ENCODE measurements around the gene SELENOO.

Gene SELENOO

GRCh38 chr22:50253046-50253915 is 52.5 kb downstream of the SELENOO start:
- TF ChIP-seq CTCF (IDR thresholded peaks at IDR 0.05; ENCODE audit: extremely low read depth, insufficient read depth, missing control alignments): no peak
- DNase-seq (ENCODE audit: low spot score): no peak
- in situ Hi-C loops (cut with MboI; ENCODE audit: low pct_unique_long_range_greater_than_20kb, low sequenced_read_pairs, unreplicated experiment): loop anchor here (10.0 kb wide), 1 partner anchor 242 kb away; no protein-coding TSS in a partner anchor

- no peak for TF ChIP-seq CTCF (IDR thresholded peaks at IDR 0.05; ENCODE audit: extremely low read depth, insufficient read depth, missing control alignments)
- DNase-seq (ENCODE audit: low spot score): no peak
- in situ Hi-C loops (cut with MboI; ENCODE audit: low pct_unique_long_range_greater_than_20kb, low sequenced_read_pairs, unreplicated experiment): loop anchor here (10.0 kb wide), 1 partner anchor 241 kb away; no protein-coding TSS in a partner anchor
Measured at GRCh38 chr22:50253941-50254340, 53.1 kb downstream of the SELENOO start.

- DNase-seq (ENCODE audit: low spot score): no peak
- in situ Hi-C loops (cut with MboI; ENCODE audit: low pct_unique_long_range_greater_than_20kb, low sequenced_read_pairs, unreplicated experiment): loop anchor here (10.0 kb wide), 1 partner anchor 240 kb away; no protein-coding TSS in a partner anchor
- no peak for TF ChIP-seq CTCF (IDR thresholded peaks at IDR 0.05; ENCODE audit: extremely low read depth, insufficient read depth, missing control alignments)
Measured at GRCh38 chr22:50255099-50255498, 54.3 kb downstream of the SELENOO start.

GRCh38 chr22:50255607-50256006 is 54.8 kb downstream of the SELENOO start:
- DNase-seq (ENCODE audit: low spot score): no peak
- in situ Hi-C loops (cut with MboI; ENCODE audit: low pct_unique_long_range_greater_than_20kb, low sequenced_read_pairs, unreplicated experiment): loop anchor here (10.0 kb wide), 1 partner anchor 239 kb away; no protein-coding TSS in a partner anchor

GRCh38 chr22:50256258-50256862 is 55.5 kb downstream of the SELENOO start:
- no peak for TF ChIP-seq CTCF (IDR thresholded peaks at IDR 0.05; ENCODE audit: extremely low read depth, insufficient read depth, missing control alignments)
- no peak for DNase-seq (ENCODE audit: low spot score)
- in situ Hi-C loops (cut with MboI; ENCODE audit: low pct_unique_long_range_greater_than_20kb, low sequenced_read_pairs, unreplicated experiment): loop anchor here (10.0 kb wide), 1 partner anchor 238 kb away; no protein-coding TSS in a partner anchor

More at GRCh38 chr22:50255607-50256006, 54.8 kb downstream of the SELENOO start:
- TF ChIP-seq CTCF (IDR thresholded peaks at IDR 0.05; ENCODE audit: extremely low read depth, insufficient read depth, missing control alignments): no peak

- no peak for TF ChIP-seq CTCF (IDR thresholded peaks at IDR 0.05; ENCODE audit: extremely low read depth, insufficient read depth, missing control alignments)
- DNase-seq (ENCODE audit: low spot score): no peak
- in situ Hi-C loops (cut with MboI; ENCODE audit: low pct_unique_long_range_greater_than_20kb, low sequenced_read_pairs, unreplicated experiment): loop anchor here (10.0 kb wide), 1 partner anchor 238 kb away; no protein-coding TSS in a partner anchor
Measured at GRCh38 chr22:50257041-50257440, 56.2 kb downstream of the SELENOO start.

All from GM13977 (cell line).